Measurements from ENCODE around the gene CDC42BPB. TPM values are rescaled to one million over a fixed set of nuclear protein-coding genes. Genes with fewer than 3 reads are reported as not detected.
A peak's percentile ranks its signal among the peaks of the same experiment; 100 is the strongest.

Gene CDC42BPB
- total and polyA plus RNA-seq, 2 of the 13 experiments (the other 11 are each of a cell fraction or from before 2014, with no cell fraction given): 19.7 to 32.3 TPM

DNA sequence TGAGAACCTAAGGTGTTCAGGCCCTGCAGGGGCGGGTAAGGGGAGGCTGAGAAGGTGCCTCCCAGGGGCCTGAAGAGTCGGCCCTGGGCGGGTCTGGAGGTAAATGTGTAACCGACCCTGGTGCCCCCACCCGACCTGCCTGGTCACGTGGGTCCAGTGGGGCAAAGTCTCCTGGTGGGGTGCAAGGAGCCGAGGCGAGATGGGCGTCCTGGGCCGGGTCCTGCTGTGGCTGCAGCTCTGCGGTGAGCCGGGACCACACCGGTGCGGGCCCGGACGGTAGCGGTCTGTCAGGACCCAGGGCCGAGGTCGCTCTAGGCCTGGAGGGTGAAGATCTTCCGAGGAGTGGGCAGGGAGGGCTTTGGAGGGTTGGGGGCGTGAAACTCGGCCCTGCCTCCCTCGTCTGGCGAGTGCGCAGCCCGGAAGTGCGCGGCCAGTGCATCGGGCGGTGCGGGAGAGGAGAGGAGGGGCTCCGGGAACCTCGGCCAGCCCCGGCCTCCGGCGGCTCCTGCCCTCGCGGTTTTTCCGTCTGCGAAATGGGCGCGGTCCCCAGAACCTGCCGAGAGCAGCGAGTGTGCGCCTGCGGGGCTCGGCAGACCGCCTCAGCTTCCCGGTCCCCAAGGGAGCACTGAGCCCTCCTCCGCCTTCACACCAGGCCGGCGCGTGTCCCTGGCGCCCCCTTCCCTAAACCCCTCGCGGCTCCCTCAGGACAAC is 134.7 kb downstream of the CDC42BPB start, which contains the start of gene AMN (continued):
- TF ChIP-seq, protein P1, sequence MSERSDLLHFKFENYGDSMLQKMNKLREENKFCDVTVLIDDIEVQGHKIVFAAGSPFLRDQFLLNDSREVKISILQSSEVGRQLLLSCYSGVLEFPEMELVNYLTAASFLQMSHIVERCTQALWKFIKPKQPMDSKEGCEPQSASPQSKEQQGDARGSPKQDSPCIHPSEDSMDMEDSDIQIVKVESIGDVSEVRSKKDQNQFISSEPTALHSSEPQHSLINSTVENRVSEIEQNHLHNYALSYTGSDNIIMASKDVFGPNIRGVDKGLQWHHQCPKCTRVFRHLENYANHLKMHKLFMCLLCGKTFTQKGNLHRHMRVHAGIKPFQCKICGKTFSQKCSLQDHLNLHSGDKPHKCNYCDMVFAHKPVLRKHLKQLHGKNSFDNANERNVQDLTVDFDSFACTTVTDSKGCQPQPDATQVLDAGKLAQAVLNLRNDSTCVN (CRISPR knock-in tag; IDR thresholded peaks at IDR 0.05; ENCODE audit: borderline replicate concordance): peak; percentile 49; the same call in 1 of the 2 replicates
- TF ChIP-seq, protein P2, sequence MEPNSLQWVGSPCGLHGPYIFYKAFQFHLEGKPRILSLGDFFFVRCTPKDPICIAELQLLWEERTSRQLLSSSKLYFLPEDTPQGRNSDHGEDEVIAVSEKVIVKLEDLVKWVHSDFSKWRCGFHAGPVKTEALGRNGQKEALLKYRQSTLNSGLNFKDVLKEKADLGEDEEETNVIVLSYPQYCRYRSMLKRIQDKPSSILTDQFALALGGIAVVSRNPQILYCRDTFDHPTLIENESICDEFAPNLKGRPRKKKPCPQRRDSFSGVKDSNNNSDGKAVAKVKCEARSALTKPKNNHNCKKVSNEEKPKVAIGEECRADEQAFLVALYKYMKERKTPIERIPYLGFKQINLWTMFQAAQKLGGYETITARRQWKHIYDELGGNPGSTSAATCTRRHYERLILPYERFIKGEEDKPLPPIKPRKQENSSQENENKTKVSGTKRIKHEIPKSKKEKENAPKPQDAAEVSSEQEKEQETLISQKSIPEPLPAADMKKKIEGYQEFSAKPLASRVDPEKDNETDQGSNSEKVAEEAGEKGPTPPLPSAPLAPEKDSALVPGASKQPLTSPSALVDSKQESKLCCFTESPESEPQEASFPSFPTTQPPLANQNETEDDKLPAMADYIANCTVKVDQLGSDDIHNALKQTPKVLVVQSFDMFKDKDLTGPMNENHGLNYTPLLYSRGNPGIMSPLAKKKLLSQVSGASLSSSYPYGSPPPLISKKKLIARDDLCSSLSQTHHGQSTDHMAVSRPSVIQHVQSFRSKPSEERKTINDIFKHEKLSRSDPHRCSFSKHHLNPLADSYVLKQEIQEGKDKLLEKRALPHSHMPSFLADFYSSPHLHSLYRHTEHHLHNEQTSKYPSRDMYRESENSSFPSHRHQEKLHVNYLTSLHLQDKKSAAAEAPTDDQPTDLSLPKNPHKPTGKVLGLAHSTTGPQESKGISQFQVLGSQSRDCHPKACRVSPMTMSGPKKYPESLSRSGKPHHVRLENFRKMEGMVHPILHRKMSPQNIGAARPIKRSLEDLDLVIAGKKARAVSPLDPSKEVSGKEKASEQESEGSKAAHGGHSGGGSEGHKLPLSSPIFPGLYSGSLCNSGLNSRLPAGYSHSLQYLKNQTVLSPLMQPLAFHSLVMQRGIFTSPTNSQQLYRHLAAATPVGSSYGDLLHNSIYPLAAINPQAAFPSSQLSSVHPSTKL (CRISPR knock-in tag; IDR thresholded peaks at IDR 0.05): peak; percentile 55
- TF ChIP-seq GABPA (IDR thresholded peaks at IDR 0.05; ENCODE audit: low read depth, low read length) (peak; percentile 42; the same call in 1 of the 2 replicates), GABPA (CRISPR knock-in tag; IDR thresholded peaks at IDR 0.05; ENCODE audit: low read depth) (no peak; the same call in 1 of the 2 replicates), ZNF749 (CRISPR knock-in tag; IDR thresholded peaks at IDR 0.05; ENCODE audit: borderline replicate concordance) (no peak; the same call in 1 of the 2 replicates), TGIF2 (CRISPR knock-in tag; IDR thresholded peaks at IDR 0.05) (peak; percentile 67; the same call in 1 of the 2 replicates), ZNF256 (CRISPR knock-in tag; conservative IDR thresholded peaks at IDR 0.05) (no peak), FOSL2 (CRISPR knock-in tag; IDR thresholded peaks at IDR 0.05) (no peak), ZNF747 (CRISPR knock-in tag; IDR thresholded peaks at IDR 0.05; ENCODE audit: borderline replicate concordance) (peak; percentile 86; the same call in 1 of the 2 replicates), ZNF333 (CRISPR knock-in tag; IDR thresholded peaks at IDR 0.05; ENCODE audit: borderline replicate concordance) (no peak; the same call in 1 of the 2 replicates), HNF4G (IDR thresholded peaks at IDR 0.05; ENCODE audit: borderline replicate concordance, low read depth, low read length) (peak; percentile 94), HNF4G (CRISPR knock-in tag; IDR thresholded peaks at IDR 0.05; ENCODE audit: borderline replicate concordance, low read depth) (peak; percentile 78; the same call in 1 of the 2 replicates), HCFC1 (IDR thresholded peaks at IDR 0.05; ENCODE audit: low read depth, low read length) (no peak)
- TF ChIP-seq, protein P3, sequence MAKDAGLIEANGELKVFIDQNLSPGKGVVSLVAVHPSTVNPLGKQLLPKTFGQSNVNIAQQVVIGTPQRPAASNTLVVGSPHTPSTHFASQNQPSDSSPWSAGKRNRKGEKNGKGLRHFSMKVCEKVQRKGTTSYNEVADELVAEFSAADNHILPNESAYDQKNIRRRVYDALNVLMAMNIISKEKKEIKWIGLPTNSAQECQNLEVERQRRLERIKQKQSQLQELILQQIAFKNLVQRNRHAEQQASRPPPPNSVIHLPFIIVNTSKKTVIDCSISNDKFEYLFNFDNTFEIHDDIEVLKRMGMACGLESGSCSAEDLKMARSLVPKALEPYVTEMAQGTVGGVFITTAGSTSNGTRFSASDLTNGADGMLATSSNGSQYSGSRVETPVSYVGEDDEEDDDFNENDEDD (CRISPR knock-in tag; IDR thresholded peaks at IDR 0.05; ENCODE audit: borderline replicate concordance): no peak; the same call in 1 of the 2 replicates
- TF ChIP-seq, protein P4, sequence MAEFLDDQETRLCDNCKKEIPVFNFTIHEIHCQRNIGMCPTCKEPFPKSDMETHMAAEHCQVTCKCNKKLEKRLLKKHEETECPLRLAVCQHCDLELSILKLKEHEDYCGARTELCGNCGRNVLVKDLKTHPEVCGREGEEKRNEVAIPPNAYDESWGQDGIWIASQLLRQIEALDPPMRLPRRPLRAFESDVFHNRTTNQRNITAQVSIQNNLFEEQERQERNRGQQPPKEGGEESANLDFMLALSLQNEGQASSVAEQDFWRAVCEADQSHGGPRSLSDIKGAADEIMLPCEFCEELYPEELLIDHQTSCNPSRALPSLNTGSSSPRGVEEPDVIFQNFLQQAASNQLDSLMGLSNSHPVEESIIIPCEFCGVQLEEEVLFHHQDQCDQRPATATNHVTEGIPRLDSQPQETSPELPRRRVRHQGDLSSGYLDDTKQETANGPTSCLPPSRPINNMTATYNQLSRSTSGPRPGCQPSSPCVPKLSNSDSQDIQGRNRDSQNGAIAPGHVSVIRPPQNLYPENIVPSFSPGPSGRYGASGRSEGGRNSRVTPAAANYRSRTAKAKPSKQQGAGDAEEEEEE (CRISPR knock-in tag; IDR thresholded peaks at IDR 0.05; ENCODE audit: borderline replicate concordance): peak; percentile 63; the same call in 1 of the 2 replicates
- TF ChIP-seq, protein P5, sequence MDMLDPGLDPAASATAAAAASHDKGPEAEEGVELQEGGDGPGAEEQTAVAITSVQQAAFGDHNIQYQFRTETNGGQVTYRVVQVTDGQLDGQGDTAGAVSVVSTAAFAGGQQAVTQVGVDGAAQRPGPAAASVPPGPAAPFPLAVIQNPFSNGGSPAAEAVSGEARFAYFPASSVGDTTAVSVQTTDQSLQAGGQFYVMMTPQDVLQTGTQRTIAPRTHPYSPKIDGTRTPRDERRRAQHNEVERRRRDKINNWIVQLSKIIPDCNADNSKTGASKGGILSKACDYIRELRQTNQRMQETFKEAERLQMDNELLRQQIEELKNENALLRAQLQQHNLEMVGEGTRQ (IDR thresholded peaks at IDR 0.05; ENCODE audit: low read depth, low read length): peak; percentile 69; the same call in 1 of the 2 replicates
- TF ChIP-seq, protein P5 (CRISPR knock-in tag; IDR thresholded peaks at IDR 0.05; ENCODE audit: borderline replicate concordance): peak; percentile 94
